B cell (primary cell): ENCODE data around the gene PPL. TPM values are rescaled to one million over a fixed set of nuclear protein-coding genes. Genes with fewer than 3 reads are reported as not detected.

Experiments
- ATAC-seq: fragments of 200-7000 bp; cut with Tn5 transposase; one replicate; pipeline ENCODE4 v1.10.0; 2021; ENCODE audit warnings: low read depth, mild to moderate bottlenecking, moderate number of reproducible peaks, moderate library complexity
- CTCF ChIA-PET: fragments of 350-600 bp; sonication (Branson Sonifier 250); formaldehyde crosslinking; loops from one replicate; lab custom pipeline; 2021; ENCODE audit warnings: antibody characterized with exemption, inconsistent platforms; lab: Charles Lee
- POLR2A ChIA-PET: fragments of 350-600 bp; sonication (Branson Sonifier 250); formaldehyde crosslinking; loops from one replicate; lab custom pipeline; 2021; ENCODE audit warnings: antibody characterized with exemption; lab: Charles Lee
- DNase-seq: peaks from one replicate; pipeline ENCODE4 v3.0.0; 2013
- H2AFZ ChIP-seq: 2 replicates; pipeline ENCODE4 v1.6.1; 2012; ENCODE audit warnings: mild to moderate bottlenecking, low read depth, low read length; ENCODE audit not compliant: insufficient read depth, poor library complexity, severe bottlenecking
- H3K27ac ChIP-seq, 2 donors: 1 replicate in 1 of 2; 2 replicates in 1 of 2; pipeline ENCODE4 v1.5.1; 2012 to 2013; ENCODE audit warnings: low read length in 2 of 2, mild to moderate bottlenecking in 2 of 2, moderate library complexity in 1 of 2
- H3K27me3 ChIP-seq, 4 experiments: fragments of 200-600 bp in 1 of 4; sonication (generic) in 1 of 4; replicated peaks in 1 of 4; 1 replicate in 2 of 4; 2 replicates in 2 of 4; pipeline versions ENCODE4 v1.6.1 to v1.7.0; 2013 to 2016; ENCODE audit warnings: low read length in 3 of 4, mild to moderate bottlenecking in 2 of 4, mixed read lengths in 1 of 4, moderate library complexity in 1 of 4; ENCODE audit not compliant: insufficient read depth in 4 of 4, control insufficient read depth in 3 of 4; ENCODE audit errors: control extremely low read depth in 1 of 4
- H3K36me3 ChIP-seq, 2 experiments: replicated peaks in 1 of 2; 1 replicate in 1 of 2; 2 replicates in 1 of 2; pipeline versions ENCODE4 v1.6.1 to v1.7.1; 2013; ENCODE audit warnings: low read length in 1 of 2; ENCODE audit not compliant: insufficient read depth in 2 of 2, control insufficient read depth in 1 of 2; ENCODE audit errors: control extremely low read depth in 1 of 2, extremely low read depth in 1 of 2
- H3K4me1 ChIP-seq, 2 donors: fragments of 200-600 bp in 1 of 2; sonication (generic) in 1 of 2; 1 replicate in 1 of 2; 2 replicates in 1 of 2; pipeline versions ENCODE4 v1.5.1 to v1.6.1; 2013 to 2017; ENCODE audit warnings: low read length in 2 of 2; ENCODE audit not compliant: control insufficient read depth in 2 of 2, insufficient read depth in 2 of 2
- H3K4me2 ChIP-seq: replicated peaks from 2 replicates; pipeline ENCODE3; 2012; ENCODE audit warnings: mild to moderate bottlenecking, low read depth, low read length; ENCODE audit not compliant: poor library complexity, severe bottlenecking
- H3K4me3 ChIP-seq, 5 experiments: fragments of 200-600 bp in 1 of 5; sonication (generic) in 1 of 5; 1 replicate in 3 of 5; 2 replicates in 2 of 5; pipeline versions ENCODE4 v1.5.1 to v1.7.0; 2011 to 2016; ENCODE audit warnings: low read length in 4 of 5, mild to moderate bottlenecking in 4 of 5, low read depth in 2 of 5, control low read depth in 1 of 5, moderate library complexity in 1 of 5; ENCODE audit not compliant: insufficient read depth in 1 of 5; ENCODE audit errors: control extremely low read depth in 1 of 5, extremely low read depth in 1 of 5
- H3K79me2 ChIP-seq: fragments of 200-600 bp; sonication (generic); one replicate; pipeline ENCODE4 v1.6.0; 2016; ENCODE audit warnings: low read length; ENCODE audit not compliant: control insufficient read depth, insufficient read depth
- H3K9ac ChIP-seq: fragments of 200-600 bp; sonication (generic); 2 replicates; pipeline ENCODE4 v1.6.1; 2017; ENCODE audit warnings: mild to moderate bottlenecking, low read length, moderate library complexity
- H3K9me3 ChIP-seq, 3 donors: one replicate each; pipeline versions ENCODE4 v1.6.1 to v1.7.1; 2013; ENCODE audit warnings: low read length in 2 of 3; ENCODE audit not compliant: control insufficient read depth in 2 of 3, insufficient read depth in 1 of 3; ENCODE audit errors: control extremely low read depth in 1 of 3
- H4K20me1 ChIP-seq: 2 replicates; pipeline ENCODE4 v1.6.0; 2012; ENCODE audit warnings: mild to moderate bottlenecking, low read length; ENCODE audit not compliant: insufficient read depth, control insufficient read depth, poor library complexity, severe bottlenecking
- H3K27ac Mint-ChIP-seq: one replicate; pipeline ENCODE4 v1.8.0; 2021; ENCODE audit warnings: mixed read lengths
- H3K27me3 Mint-ChIP-seq: one replicate; pipeline ENCODE4 v1.8.0; 2021; ENCODE audit warnings: mixed read lengths
- H3K4me1 Mint-ChIP-seq: one replicate; pipeline ENCODE4 v1.8.0; 2021; ENCODE audit warnings: mixed read lengths
- H3K4me3 Mint-ChIP-seq: one replicate; pipeline ENCODE4 v1.8.0; 2021; ENCODE audit warnings: mixed read lengths
- H3K9me3 Mint-ChIP-seq: one replicate; pipeline ENCODE4 v1.8.0; 2022; ENCODE audit warnings: mixed read lengths; ENCODE audit not compliant: insufficient read depth
- CTCF ChIP-seq: fragments of 200-600 bp; IDR thresholded peaks from one replicate; pipeline ENCODE4 v1.8.0; 2022; ENCODE audit warnings: antibody characterized with exemption, mild to moderate bottlenecking
- EZH2 ChIP-seq: IDR thresholded peaks from 2 replicates; pipeline ENCODE4 v1.6.1; 2012; ENCODE audit warnings: borderline replicate concordance, low read depth, mild to moderate bottlenecking, moderate library complexity, low read length; ENCODE audit not compliant: insufficient read depth, poor library complexity, severe bottlenecking
- WGBS: methylation state at CpG from one replicate; pipeline ENCODE4 v1.1.5; 2013; ENCODE audit warnings: missing lambda C conversion rate; ENCODE audit not compliant: insufficient coverage; 5-methylcytosine and 5-hydroxymethylcytosine counted together
- intact Hi-C: fragments of 100-400 bp; cut with micrococcal nuclease; formaldehyde crosslinking; loops from one replicate; pipeline ENCODE4 v1.10.0; 2022
- polyA plus RNA-seq: library from polyadenylated mRNA; depleted of rRNA; stranded (reverse); fragments of >200 nt; gene quantifications from 2 replicates; pipeline ENCODE4 v1.2.3, GENCODE V29; 2012
- total RNA-seq, 2 donors: library from RNA; stranded (reverse); fragments of 120-200 nt in 1 of 2; gene quantifications; 1 replicate in 1 of 2; 2 replicates in 1 of 2; pipeline versions ENCODE4 v1.2.3 to v1.2.4, GENCODE V29; 2013 to 2022

Gene PPL
- total and polyA plus RNA-seq, 2 donors (not counting 1 experiment from before 2014, with no cell fraction given) = not detected

GRCh38 chr16:4839942-4840341, 97.0 kb downstream of the PPL start:
- Histone ChIP-seq H2AFZ (no peak overlapping the region), H3K4me2 (no peak overlapping the region), H3K4me1 (no peaks in the 10 kb centered on the region), H3K36me3 (peaks cover 21 to 69% of the 10 kb centered on the region in 2 experiments), H3K9ac (no peak overlapping the region), H3K4me3 (no peak overlapping the region), H4K20me1 (peaks cover 25% of the 10 kb centered on the region), H3K27me3 (no peaks in the 10 kb centered on the region), H3K9me3 (no peaks in the 10 kb centered on the region), H3K27ac (no peak overlapping the region), H3K79me2 (peaks cover 36% of the 10 kb centered on the region)
- TF ChIP-seq CTCF (no peak), EZH2 (no peak)
- intact Hi-C loops = no loop called here
- WGBS = 97% methylated on average over 5 of the region's 5 CpGs
- Mint-ChIP-seq H3K27me3 (no peaks in the 10 kb centered on the region), H3K4me1 (peaks cover 2% of the 10 kb centered on the region), H3K4me3 (no peak overlapping the region), H3K27ac (no peak overlapping the region), H3K9me3 (no peaks in the 10 kb centered on the region)
- POLR2A ChIA-PET = no interaction called here
- CTCF ChIA-PET = no interaction called here
- ATAC-seq (no peak), DNase-seq (no peak)

DNA sequence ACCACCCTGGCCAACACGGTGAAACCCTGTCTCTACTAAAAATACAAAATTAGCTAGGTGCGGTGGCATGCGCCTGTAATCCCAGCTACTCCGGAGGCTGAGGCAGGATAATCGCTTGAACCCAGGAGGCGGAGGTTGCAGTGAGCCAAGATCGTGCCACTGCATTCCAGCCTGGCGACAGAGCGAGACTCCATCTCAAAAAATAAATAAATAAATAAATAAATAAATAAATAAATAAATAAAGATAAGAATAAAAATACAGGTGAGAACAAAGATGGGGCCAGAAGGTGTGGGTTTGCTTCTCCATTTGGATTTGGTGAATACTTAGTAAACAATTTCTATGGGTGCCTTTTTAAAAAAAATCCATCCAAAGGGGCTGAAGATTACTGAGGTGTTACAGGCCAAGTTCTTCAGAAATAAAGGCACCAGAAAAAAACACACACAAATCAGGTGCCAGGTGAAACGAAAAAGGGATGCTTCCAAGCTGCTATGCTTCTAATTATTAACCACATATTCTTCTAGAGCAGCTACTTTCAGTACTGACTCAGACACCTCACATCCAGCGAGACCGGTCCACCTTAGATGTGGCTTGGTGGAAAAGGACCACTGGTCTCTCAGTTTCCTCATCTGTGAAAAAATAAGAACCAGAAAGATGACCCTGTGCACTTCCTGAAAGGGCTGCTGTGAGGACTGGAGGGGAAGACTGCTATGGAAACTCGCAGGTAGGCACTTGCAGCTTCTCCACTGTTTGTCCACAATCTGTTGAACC, 99.0 kb downstream of the PPL start:
- no peaks in the 10 kb centered on the region for H3K27me3 ChIP-seq
- H4K20me1 ChIP-seq = peaks cover 37% of the 10 kb centered on the region
- no peaks in the 10 kb centered on the region for H3K9me3 ChIP-seq
- H2AFZ ChIP-seq = no peak overlapping the region
- peaks cover 22 to 60% of the 10 kb centered on the region in 2 experiments for H3K36me3 ChIP-seq
- DNase-seq = no peak
- intact Hi-C loops = no loop called here
- no peak for ATAC-seq
- Mint-ChIP-seq H3K4me3 (no peak overlapping the region), H3K9me3 (no peaks in the 10 kb centered on the region), H3K27me3 (no peaks in the 10 kb centered on the region), H3K27ac (peak overlapping the region; percentile 20), H3K4me1 (peaks cover 13% of the 10 kb centered on the region)
- no peak overlapping the region for H3K9ac ChIP-seq
- ChIA-PET CTCF (interaction anchor here (0.6 kb wide), 1 partner anchor 21 kb away, joined by 3 read pairs; no protein-coding TSS in a partner anchor), POLR2A (no interaction called here)
- peaks cover 10 to 12% of the 10 kb centered on the region in 2 donors for H3K4me1 ChIP-seq
- peaks cover 35% of the 10 kb centered on the region for H3K79me2 ChIP-seq
- H3K4me2 ChIP-seq = no peak overlapping the region
- no peak overlapping the region for H3K4me3 ChIP-seq
- 100% methylated on average over 5 of the region's 13 CpGs for WGBS
- H3K27ac ChIP-seq = no peak overlapping the region
- TF ChIP-seq EZH2 (no peak), CTCF (no peak)
